HL-60 (cell line): ENCODE results near the gene ZNF423.

Source experiments
- DNase-seq, 2 experiments: peaks; one replicate each; pipeline ENCODE4 v3.0.0-alpha.2; 2010 to 2020; ENCODE audit warnings: low read depth in 1 of 2, low spot score in 1 of 2
- H3K27ac ChIP-seq: fragments of 250-450 bp; sonication (Bioruptor Pico); replicated peaks from 2 replicates; pipeline ENCODE4 v1.5.1; 2020; ENCODE audit warnings: mild to moderate bottlenecking, moderate library complexity
- H3K27me3 ChIP-seq: fragments of 250-450 bp; sonication (Bioruptor Pico); 2 replicates; pipeline ENCODE4 v1.5.1; 2021; ENCODE audit warnings: mild to moderate bottlenecking, moderate library complexity; ENCODE audit not compliant: insufficient read depth, poor library complexity, severe bottlenecking
- H3K4me3 ChIP-seq: replicated peaks from 2 replicates; pipeline ENCODE4 v1.5.1; 2011; ENCODE audit warnings: mild to moderate bottlenecking, control low read depth, low read length; ENCODE audit not compliant: insufficient read depth
- GABPA ChIP-seq: IDR thresholded peaks from 2 replicates; pipeline ENCODE4 v1.6.1; 2012; ENCODE audit warnings: low read depth
- POLR2AphosphoS5 ChIP-seq: IDR thresholded peaks from 2 replicates; pipeline ENCODE4 v1.6.1; 2012; ENCODE audit warnings: low read depth
- SPI1 ChIP-seq: IDR thresholded peaks from 2 replicates; pipeline ENCODE4 v1.6.1; 2012; ENCODE audit warnings: low read depth, mild to moderate bottlenecking, borderline replicate concordance
- TF ChIP-seq, protein P1 (sequence below): IDR thresholded peaks from 2 replicates; pipeline ENCODE4 v1.6.1; 2012; ENCODE audit warnings: low read depth; ENCODE audit not compliant: insufficient replicate concordance
- TF ChIP-seq, protein P2 (sequence below): IDR thresholded peaks from one replicate; pipeline ENCODE4 v1.5.1; 2011; ENCODE audit warnings: low read length, control low read depth, inconsistent platforms; ENCODE audit not compliant: insufficient read depth

Gene ZNF423

DNA sequence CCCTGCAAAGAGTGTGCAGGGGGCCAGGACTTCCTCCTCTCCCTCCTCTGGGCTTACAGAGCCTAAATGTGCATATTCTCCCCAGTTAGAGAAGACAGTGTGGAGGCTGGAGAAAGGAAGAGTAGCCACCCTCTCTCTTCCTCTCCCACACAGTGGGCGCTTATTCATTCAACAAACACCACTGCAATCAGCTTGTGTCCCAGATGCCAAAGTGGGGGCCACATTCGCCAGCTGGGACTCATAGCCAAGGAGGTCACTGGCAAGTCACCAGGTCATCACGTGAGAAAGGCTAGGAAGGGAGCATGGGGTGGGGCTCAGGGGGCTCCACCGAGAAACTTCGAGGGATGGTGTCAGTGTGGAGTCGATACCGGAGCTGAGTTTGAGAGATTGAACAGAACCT, 45.0 kb upstream of the ZNF423 start:
- no peak overlapping the region for H3K4me3 ChIP-seq
- H3K27ac ChIP-seq: no peak overlapping the region
- TF ChIP-seq, protein P1, sequence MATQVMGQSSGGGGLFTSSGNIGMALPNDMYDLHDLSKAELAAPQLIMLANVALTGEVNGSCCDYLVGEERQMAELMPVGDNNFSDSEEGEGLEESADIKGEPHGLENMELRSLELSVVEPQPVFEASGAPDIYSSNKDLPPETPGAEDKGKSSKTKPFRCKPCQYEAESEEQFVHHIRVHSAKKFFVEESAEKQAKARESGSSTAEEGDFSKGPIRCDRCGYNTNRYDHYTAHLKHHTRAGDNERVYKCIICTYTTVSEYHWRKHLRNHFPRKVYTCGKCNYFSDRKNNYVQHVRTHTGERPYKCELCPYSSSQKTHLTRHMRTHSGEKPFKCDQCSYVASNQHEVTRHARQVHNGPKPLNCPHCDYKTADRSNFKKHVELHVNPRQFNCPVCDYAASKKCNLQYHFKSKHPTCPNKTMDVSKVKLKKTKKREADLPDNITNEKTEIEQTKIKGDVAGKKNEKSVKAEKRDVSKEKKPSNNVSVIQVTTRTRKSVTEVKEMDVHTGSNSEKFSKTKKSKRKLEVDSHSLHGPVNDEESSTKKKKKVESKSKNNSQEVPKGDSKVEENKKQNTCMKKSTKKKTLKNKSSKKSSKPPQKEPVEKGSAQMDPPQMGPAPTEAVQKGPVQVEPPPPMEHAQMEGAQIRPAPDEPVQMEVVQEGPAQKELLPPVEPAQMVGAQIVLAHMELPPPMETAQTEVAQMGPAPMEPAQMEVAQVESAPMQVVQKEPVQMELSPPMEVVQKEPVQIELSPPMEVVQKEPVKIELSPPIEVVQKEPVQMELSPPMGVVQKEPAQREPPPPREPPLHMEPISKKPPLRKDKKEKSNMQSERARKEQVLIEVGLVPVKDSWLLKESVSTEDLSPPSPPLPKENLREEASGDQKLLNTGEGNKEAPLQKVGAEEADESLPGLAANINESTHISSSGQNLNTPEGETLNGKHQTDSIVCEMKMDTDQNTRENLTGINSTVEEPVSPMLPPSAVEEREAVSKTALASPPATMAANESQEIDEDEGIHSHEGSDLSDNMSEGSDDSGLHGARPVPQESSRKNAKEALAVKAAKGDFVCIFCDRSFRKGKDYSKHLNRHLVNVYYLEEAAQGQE: no peak
- TF ChIP-seq GABPA (no peak), SPI1 (no peak), POLR2AphosphoS5 (no peak)

GRCh38 chr16:49899991-49900695, 44.2 kb upstream of the ZNF423 start:
- no peak overlapping the region for H3K4me3 ChIP-seq
- H3K27me3 ChIP-seq: no peaks in the 10 kb centered on the region
- H3K27ac ChIP-seq: no peak overlapping the region
- TF ChIP-seq, protein P1: no peak
- TF ChIP-seq GABPA (no peak), POLR2AphosphoS5 (no peak), SPI1 (no peak)
- TF ChIP-seq, protein P2, sequence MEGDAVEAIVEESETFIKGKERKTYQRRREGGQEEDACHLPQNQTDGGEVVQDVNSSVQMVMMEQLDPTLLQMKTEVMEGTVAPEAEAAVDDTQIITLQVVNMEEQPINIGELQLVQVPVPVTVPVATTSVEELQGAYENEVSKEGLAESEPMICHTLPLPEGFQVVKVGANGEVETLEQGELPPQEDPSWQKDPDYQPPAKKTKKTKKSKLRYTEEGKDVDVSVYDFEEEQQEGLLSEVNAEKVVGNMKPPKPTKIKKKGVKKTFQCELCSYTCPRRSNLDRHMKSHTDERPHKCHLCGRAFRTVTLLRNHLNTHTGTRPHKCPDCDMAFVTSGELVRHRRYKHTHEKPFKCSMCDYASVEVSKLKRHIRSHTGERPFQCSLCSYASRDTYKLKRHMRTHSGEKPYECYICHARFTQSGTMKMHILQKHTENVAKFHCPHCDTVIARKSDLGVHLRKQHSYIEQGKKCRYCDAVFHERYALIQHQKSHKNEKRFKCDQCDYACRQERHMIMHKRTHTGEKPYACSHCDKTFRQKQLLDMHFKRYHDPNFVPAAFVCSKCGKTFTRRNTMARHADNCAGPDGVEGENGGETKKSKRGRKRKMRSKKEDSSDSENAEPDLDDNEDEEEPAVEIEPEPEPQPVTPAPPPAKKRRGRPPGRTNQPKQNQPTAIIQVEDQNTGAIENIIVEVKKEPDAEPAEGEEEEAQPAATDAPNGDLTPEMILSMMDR: no peak
- no peak for DNase-seq

More for the DNA sequence above, 45.0 kb upstream of the ZNF423 start:
- H3K27me3 ChIP-seq: no peaks in the 10 kb centered on the region
- no peak for DNase-seq

- Histone ChIP-seq H3K27me3 (no peaks in the 10 kb centered on the region), H3K27ac (no peak overlapping the region), H3K4me3 (no peak overlapping the region)
- no peak for DNase-seq
- TF ChIP-seq GABPA (no peak), SPI1 (no peak)
- TF ChIP-seq, protein P2: no peak
Observed at GRCh38 chr16:49896447-49896964, 40.6 kb upstream of the ZNF423 start.

DNA sequence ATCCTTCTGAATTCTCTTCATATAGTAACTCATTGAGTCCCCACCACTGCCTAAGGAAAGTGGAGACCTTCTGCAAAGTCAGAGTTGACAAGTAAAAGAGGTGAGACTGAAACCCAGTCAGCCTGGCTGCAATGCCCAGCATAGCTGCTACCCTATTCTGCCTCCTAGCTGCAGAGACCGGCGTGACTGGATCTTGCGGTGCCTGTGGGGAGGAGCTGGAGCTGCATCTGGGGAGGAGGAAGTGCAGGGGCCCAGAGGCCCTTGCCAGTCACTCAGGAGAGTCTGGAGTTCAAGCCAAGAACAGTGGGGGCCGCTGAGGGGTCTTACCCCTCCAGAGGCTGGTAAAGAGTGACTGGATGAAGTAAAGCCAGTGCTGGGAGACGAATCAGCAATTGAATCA, 35.0 kb upstream of the ZNF423 start:
- TF ChIP-seq POLR2AphosphoS5: no peak
- TF ChIP-seq, protein P2: peak; percentile 24
- peak; percentile 31; the same call in 1 of the 2 replicates for TF ChIP-seq SPI1
- peak in 1 of 2 experiments; percentile 60 for DNase-seq
- Histone ChIP-seq H3K27me3 (no peaks in the 10 kb centered on the region), H3K4me3 (no peak overlapping the region), H3K27ac (no peak overlapping the region)
